ENCODE measurements around the gene ADARB2. TPM values are rescaled to one million over a fixed set of nuclear protein-coding genes. Genes with fewer than 3 reads are reported as not detected.

ADARB2 gene
- 0.08 and 0.34 TPM in 2 replicates for total RNA-seq

- Histone ChIP-seq H3K36me3 (ENCODE audit: control insufficient read depth, insufficient read depth, low read length) (no peaks in the 10 kb centered on the region), H3K4me3 (ENCODE audit: low read depth, low read length) (peak within 1 kb of the TSS; percentile 15), H3K27me3 (ENCODE audit: control insufficient read depth, insufficient read depth, low read length) (peaks cover 40% of the 10 kb centered on the region)
- DNase-seq (ENCODE audit: low read depth) = peak; percentile 29
- no peak for TF ChIP-seq CTCF (IDR thresholded peaks at IDR 0.05; ENCODE audit: insufficient read depth, low read length, poor library complexity, severe bottlenecking)
These were observed at the start of gene ADARB2 for GRCh38 chr10:1737222-1738061. ADARB2 (minus strand) TSS chr10:1737525.

GRCh38 chr10:1785835-1786234, 48.5 kb upstream of the ADARB2 start:
- Histone ChIP-seq H3K4me3 (ENCODE audit: low read depth, low read length) (no peak overlapping the region), H3K27me3 (ENCODE audit: control insufficient read depth, insufficient read depth, low read length) (no peaks in the 10 kb centered on the region), H3K36me3 (ENCODE audit: control insufficient read depth, insufficient read depth, low read length) (no peaks in the 10 kb centered on the region)
- TF ChIP-seq CTCF (IDR thresholded peaks at IDR 0.05; ENCODE audit: insufficient read depth, low read length, poor library complexity, severe bottlenecking) = no peak
- no peak for DNase-seq (ENCODE audit: low read depth)

- Histone ChIP-seq H3K27me3 (ENCODE audit: control insufficient read depth, insufficient read depth, low read length) (no peaks in the 10 kb centered on the region), H3K4me3 (ENCODE audit: low read depth, low read length) (no peak overlapping the region), H3K36me3 (ENCODE audit: control insufficient read depth, insufficient read depth, low read length) (no peaks in the 10 kb centered on the region)
- no peak for TF ChIP-seq CTCF (IDR thresholded peaks at IDR 0.05; ENCODE audit: insufficient read depth, low read length, poor library complexity, severe bottlenecking)
- DNase-seq (ENCODE audit: low read depth) = no peak
These were observed 45.5 kb upstream of the ADARB2 start for GRCh38 chr10:1782841-1783240.

- no peak overlapping the region for H3K4me3 ChIP-seq (ENCODE audit: low read depth, low read length)
- H3K27me3 ChIP-seq (ENCODE audit: control insufficient read depth, insufficient read depth, low read length) = no peaks in the 10 kb centered on the region
- DNase-seq (ENCODE audit: low read depth) = no peak
- no peaks in the 10 kb centered on the region for H3K36me3 ChIP-seq (ENCODE audit: control insufficient read depth, insufficient read depth, low read length)
- no peak for TF ChIP-seq CTCF (IDR thresholded peaks at IDR 0.05; ENCODE audit: insufficient read depth, low read length, poor library complexity, severe bottlenecking)
These were observed 42.5 kb upstream of the ADARB2 start for GRCh38 chr10:1779796-1780195.

- TF ChIP-seq CTCF (IDR thresholded peaks at IDR 0.05; ENCODE audit: insufficient read depth, low read length, poor library complexity, severe bottlenecking) = no peak
- Histone ChIP-seq H3K27me3 (ENCODE audit: control insufficient read depth, insufficient read depth, low read length) (no peaks in the 10 kb centered on the region), H3K36me3 (ENCODE audit: control insufficient read depth, insufficient read depth, low read length) (no peaks in the 10 kb centered on the region), H3K4me3 (ENCODE audit: low read depth, low read length) (no peak overlapping the region)
- DNase-seq (ENCODE audit: low read depth) = no peak
These were observed 41.1 kb upstream of the ADARB2 start for GRCh38 chr10:1778375-1778969.

Measured in kidney epithelial cell (primary cell).